CD4-positive, alpha-beta T cell (primary cell): Measurements from ENCODE around the gene DDX52. TPM values are rescaled to one million over a fixed set of nuclear protein-coding genes. Genes with fewer than 3 reads are reported as not detected.
A peak's percentile ranks its signal among the peaks of the same experiment; 100 is the strongest.

ENCODE experiments used
- ATAC-seq: fragments of 200-7000 bp; cut with Tn5 transposase; one replicate; pipeline ENCODE4 v1.10.0; 2022; ENCODE audit warnings: mild to moderate bottlenecking; ENCODE audit not compliant: poor library complexity
- CTCF ChIA-PET: fragments of 350-600 bp; sonication (Branson Sonifier 250); formaldehyde crosslinking; loops from one replicate; lab custom pipeline; 2021; ENCODE audit warnings: antibody characterized with exemption, inconsistent platforms; lab: Charles Lee
- POLR2A ChIA-PET: fragments of 350-600 bp; sonication (Branson Sonifier 250); formaldehyde crosslinking; loops from one replicate; lab custom pipeline; 2021; ENCODE audit warnings: antibody characterized with exemption, inconsistent platforms; lab: Charles Lee
- DNase-seq, 14 experiments: peaks; one replicate each; pipeline ENCODE4 v3.0.0-alpha.2; 2013 to 2020; ENCODE audit warnings: mixed read lengths in 2 of 14
- H3K27ac ChIP-seq, 2 donors: one replicate each; pipeline versions ENCODE4 v1.5.1 to v1.7.0; 2013; ENCODE audit warnings: low read length in 2 of 2, low read depth in 1 of 2, mild to moderate bottlenecking in 1 of 2
- H3K27me3 ChIP-seq, 2 experiments: 1 replicate in 1 of 2; 2 replicates in 1 of 2; pipeline versions ENCODE4 v1.6.1 to v1.7.0; 2013; ENCODE audit warnings: low read length in 2 of 2, control low read depth in 1 of 2, mild to moderate bottlenecking in 1 of 2, moderate library complexity in 1 of 2; ENCODE audit not compliant: insufficient read depth in 2 of 2, control insufficient read depth in 1 of 2
- H3K36me3 ChIP-seq: one replicate; pipeline ENCODE4 v1.6.1; 2013; ENCODE audit warnings: low read length, control low read depth; ENCODE audit not compliant: insufficient read depth
- H3K4me1 ChIP-seq: one replicate; pipeline ENCODE4 v1.6.1; 2013; ENCODE audit warnings: low read length, control low read depth; ENCODE audit not compliant: insufficient read depth
- H3K4me3 ChIP-seq: one replicate; pipeline ENCODE4 v1.5.1; 2013; ENCODE audit warnings: mild to moderate bottlenecking, low read length, moderate library complexity
- H3K9me3 ChIP-seq, 2 experiments: 1 replicate in 1 of 2; 2 replicates in 1 of 2; pipeline versions ENCODE4 v1.6.1 to v1.7.0; 2013; ENCODE audit warnings: low read length in 2 of 2, mild to moderate bottlenecking in 2 of 2, control low read depth in 1 of 2, moderate library complexity in 1 of 2; ENCODE audit not compliant: control insufficient read depth in 1 of 2, insufficient read depth in 1 of 2
- H3K27ac Mint-ChIP-seq: one replicate; pipeline ENCODE4 v1.8.0; 2020; ENCODE audit warnings: mixed read lengths
- H3K27me3 Mint-ChIP-seq: one replicate; pipeline ENCODE4 v1.8.0; 2021; ENCODE audit warnings: mixed read lengths
- H3K36me3 Mint-ChIP-seq: one replicate; pipeline ENCODE4 v1.8.0; 2021; ENCODE audit warnings: low read depth, mixed read lengths
- H3K4me1 Mint-ChIP-seq: one replicate; pipeline ENCODE4 v1.8.0; 2021; ENCODE audit warnings: low read depth, mixed read lengths
- H3K4me3 Mint-ChIP-seq: one replicate; pipeline ENCODE4 v1.8.0; 2020; ENCODE audit warnings: mild to moderate bottlenecking, mixed read lengths
- H3K9me3 Mint-ChIP-seq: one replicate; pipeline ENCODE4 v1.8.0; 2020; ENCODE audit warnings: mixed read lengths
- intact Hi-C, 2 experiments: fragments of 100-400 bp; cut with DNase I in 1 of 2; cut with micrococcal nuclease in 1 of 2; formaldehyde crosslinking; loops; one replicate each; pipeline versions ENCODE4 v1.15.1 to v1.9.0; 2023 to 2025; cut with DNase I, micrococcal nuclease
- total RNA-seq, 174 experiments: library from RNA in 2 of 174; stranded (reverse) in 2 of 174; gene quantifications; one replicate each; pipeline ENCODE4 v1.2.3 and lab custom pipeline; 2021 to 2026
- TF ChIP-seq, protein P1 (sequence below): fragments of 200-600 bp; IDR thresholded peaks from one replicate; pipeline ENCODE4 v1.8.0; 2022; ENCODE audit warnings: antibody characterized with exemption, mild to moderate bottlenecking

DDX52 gene
- total RNA-seq, 2 experiments from 2014 or later, result 27.4 to 30.1 TPM

DNA sequence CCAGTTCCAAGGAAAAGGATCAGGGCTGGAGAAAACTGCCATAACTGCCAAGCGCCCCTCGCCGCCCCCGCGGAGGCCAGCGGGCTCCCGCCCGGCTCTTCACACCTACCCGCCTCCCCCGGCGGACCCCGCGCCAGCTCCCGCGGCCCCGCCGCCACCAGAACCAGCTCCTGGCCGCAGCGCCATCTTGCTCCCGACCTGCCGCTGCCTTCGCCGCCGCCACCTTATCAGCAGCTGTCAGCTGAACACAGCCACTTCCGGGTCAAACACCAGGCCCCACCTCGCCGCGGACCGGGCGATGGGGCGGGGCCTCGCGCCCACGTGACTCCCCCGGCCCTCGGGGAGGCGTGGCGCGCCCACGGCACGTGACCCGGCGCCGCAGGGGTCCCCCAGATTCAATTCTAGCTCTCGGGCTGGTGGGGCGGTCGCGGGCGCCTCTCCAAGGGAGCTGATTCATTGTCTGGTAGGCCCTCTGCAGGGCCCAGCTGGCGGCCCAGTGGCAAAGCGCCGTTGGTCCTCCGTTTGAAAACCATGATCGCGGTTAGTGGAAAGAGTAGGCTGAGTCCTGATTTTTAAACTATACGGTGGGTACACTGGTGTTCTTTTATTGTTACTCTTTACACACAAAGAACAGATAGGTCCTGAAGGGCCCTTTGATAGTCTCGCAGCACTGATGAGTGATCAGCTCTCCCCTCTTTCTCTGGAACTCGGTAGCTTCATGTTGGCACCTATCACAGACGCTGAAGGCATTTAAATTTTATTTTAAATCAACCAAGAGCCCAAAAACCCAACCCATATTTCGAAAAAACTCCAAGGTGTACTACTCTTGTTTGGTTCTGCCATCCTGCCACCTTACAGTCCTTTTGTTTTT is 33.8 kb downstream of the DDX52 start, which contains the start of gene SYNRG:
SYNRG (minus strand) TSS at position 249 of the 871 bp plus-strand sequence; CDS start at position 186, 63 bp downstream.
- Mint-ChIP-seq H3K4me1 (peaks cover 48% of the 10 kb centered on the region), H3K4me3 (peak within 1 kb of the TSS; percentile 99), H3K9me3 (no peaks in the 10 kb centered on the region), H3K27me3 (no peaks in the 10 kb centered on the region), H3K27ac (peak within 1 kb of the TSS; percentile 93), H3K36me3 (peaks cover 50% of the 10 kb centered on the region)
- Histone ChIP-seq H3K9me3 (no peaks in the 10 kb centered on the region), H3K27me3 (no peaks in the 10 kb centered on the region), H3K4me1 (peaks cover 24% of the 10 kb centered on the region), H3K4me3 (peak within 1 kb of the TSS; percentile 79), H3K27ac (peak within 1 kb of the TSS; percentile 77 to 92), H3K36me3 (peaks cover 5% of the 10 kb centered on the region)
- ATAC-seq (peak; percentile 78), DNase-seq (peak; percentile 86 to 98 (median 94))
- ChIA-PET CTCF (interaction anchor here (0.8 to 3.1 kb wide), 16 partner anchors 9 to 121 kb away, joined by 3 to 19 read pairs (median 4); no protein-coding TSS in a partner anchor), POLR2A (interaction anchor here (0.6 to 2.6 kb wide), 16 partner anchors 9 to 196 kb away, joined by 3 to 10 read pairs (median 4); partner anchors contain the start of genes DDX52 and DUSP14)
- TF ChIP-seq, protein P1, sequence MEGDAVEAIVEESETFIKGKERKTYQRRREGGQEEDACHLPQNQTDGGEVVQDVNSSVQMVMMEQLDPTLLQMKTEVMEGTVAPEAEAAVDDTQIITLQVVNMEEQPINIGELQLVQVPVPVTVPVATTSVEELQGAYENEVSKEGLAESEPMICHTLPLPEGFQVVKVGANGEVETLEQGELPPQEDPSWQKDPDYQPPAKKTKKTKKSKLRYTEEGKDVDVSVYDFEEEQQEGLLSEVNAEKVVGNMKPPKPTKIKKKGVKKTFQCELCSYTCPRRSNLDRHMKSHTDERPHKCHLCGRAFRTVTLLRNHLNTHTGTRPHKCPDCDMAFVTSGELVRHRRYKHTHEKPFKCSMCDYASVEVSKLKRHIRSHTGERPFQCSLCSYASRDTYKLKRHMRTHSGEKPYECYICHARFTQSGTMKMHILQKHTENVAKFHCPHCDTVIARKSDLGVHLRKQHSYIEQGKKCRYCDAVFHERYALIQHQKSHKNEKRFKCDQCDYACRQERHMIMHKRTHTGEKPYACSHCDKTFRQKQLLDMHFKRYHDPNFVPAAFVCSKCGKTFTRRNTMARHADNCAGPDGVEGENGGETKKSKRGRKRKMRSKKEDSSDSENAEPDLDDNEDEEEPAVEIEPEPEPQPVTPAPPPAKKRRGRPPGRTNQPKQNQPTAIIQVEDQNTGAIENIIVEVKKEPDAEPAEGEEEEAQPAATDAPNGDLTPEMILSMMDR, result peak; percentile 69
- intact Hi-C loops, result loop anchor here in 1 of 2 experiments (2.0 to 10.0 kb wide), 4 partner anchors 33 to 195 kb away; partner anchors contain the start of genes DDX52 and DUSP14

DNA sequence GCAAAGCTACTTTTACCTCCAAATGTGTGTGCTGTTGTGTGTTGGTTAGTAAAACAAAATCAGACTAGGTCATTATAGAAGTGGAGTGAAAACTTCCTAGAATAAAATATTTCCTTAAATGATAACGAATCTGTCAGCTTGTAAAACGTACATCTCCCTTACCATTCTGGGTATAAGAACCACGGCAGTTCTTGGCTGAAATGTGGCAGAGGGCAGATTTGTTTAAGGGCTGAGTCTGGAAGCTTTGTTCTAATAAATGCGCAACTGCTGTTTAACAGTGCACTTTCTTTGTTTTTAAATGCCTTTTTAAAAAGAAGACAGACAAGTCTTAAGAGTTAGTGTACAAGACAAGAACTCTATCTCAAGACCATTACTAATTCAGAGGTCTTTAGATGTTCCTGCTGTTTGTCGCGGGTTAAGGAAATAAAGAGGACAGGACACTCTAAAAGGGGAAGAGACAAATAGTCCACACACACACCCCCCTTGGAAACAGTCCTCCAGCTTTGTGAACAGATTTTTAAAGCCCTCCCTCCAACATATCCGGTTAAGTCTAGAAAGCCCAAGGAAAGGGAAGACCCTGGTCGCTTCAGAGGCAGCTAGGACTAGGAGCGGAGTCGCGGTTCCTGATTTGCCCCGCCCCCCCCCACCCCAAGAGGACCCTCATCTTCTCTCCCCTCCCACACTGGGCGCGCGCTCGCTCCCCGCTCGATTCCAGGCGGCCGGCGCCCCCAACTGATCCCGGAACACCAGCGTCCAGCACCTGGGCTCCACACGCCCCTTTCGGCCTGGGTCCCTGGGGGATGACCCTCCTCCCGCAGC is 34.7 kb downstream of the DDX52 start:
- peaks cover 32% of the 10 kb centered on the region for H3K4me1 ChIP-seq
- H3K4me3 ChIP-seq, result peak overlapping the region; percentile 79
- H3K27me3 ChIP-seq, result no peaks in the 10 kb centered on the region
- ChIA-PET CTCF (interaction anchor here (0.8 to 2.1 kb wide), 11 partner anchors 8 to 81 kb away, joined by 3 to 19 read pairs (median 4); no protein-coding TSS in a partner anchor), POLR2A (interaction anchor here (0.7 to 2.6 kb wide), 12 partner anchors 9 to 119 kb away, joined by 3 to 10 read pairs (median 4); partner anchors contain the start of genes DDX52 and DUSP14)
- peaks cover 50% of the 10 kb centered on the region for H3K36me3 Mint-ChIP-seq
- peak in 5 of 14 experiments; percentile 4 to 54 (median 44) for DNase-seq
- no peaks in the 10 kb centered on the region for H3K9me3 ChIP-seq
- H3K27ac ChIP-seq, result peak overlapping the region; percentile 77 to 92
- peak overlapping the region; percentile 99 for H3K4me3 Mint-ChIP-seq
- TF ChIP-seq, protein P1, result no peak
- peak overlapping the region; percentile 93 for H3K27ac Mint-ChIP-seq
- H3K27me3 Mint-ChIP-seq, result no peaks in the 10 kb centered on the region
- peaks cover 57% of the 10 kb centered on the region for H3K4me1 Mint-ChIP-seq
- peak; percentile 6 for ATAC-seq
- H3K9me3 Mint-ChIP-seq, result no peaks in the 10 kb centered on the region
- H3K36me3 ChIP-seq, result peaks cover 4% of the 10 kb centered on the region
- intact Hi-C loops, result loop anchor here in 1 of 2 experiments (2.0 to 10.0 kb wide), 3 partner anchors 81 to 194 kb away; partner anchors contain the start of gene DUSP14
